Subcutaneous abdominal adipose tissue (tissue), 5 donors: ENCODE data around the gene DYRK2.

ENCODE experiments used
- H3K27ac ChIP-seq: one replicate; pipeline ENCODE4 v1.7.0; 2013; ENCODE audit warnings: low read depth, mild to moderate bottlenecking, inconsistent platforms, low read length, moderate library complexity
- H3K27me3 ChIP-seq, 5 donors: one replicate each; pipeline ENCODE4 v1.7.0; 2013; ENCODE audit warnings: low read length in 5 of 5, inconsistent platforms in 1 of 5; ENCODE audit not compliant: control insufficient read depth in 5 of 5, insufficient read depth in 4 of 5
- H3K36me3 ChIP-seq, 5 donors: one replicate each; pipeline ENCODE4 v1.7.0; 2013; ENCODE audit warnings: low read length in 5 of 5; ENCODE audit not compliant: control insufficient read depth in 5 of 5, insufficient read depth in 5 of 5
- H3K4me1 ChIP-seq, 5 donors: one replicate each; pipeline ENCODE4 v1.7.0; 2013; ENCODE audit warnings: low read length in 5 of 5, mild to moderate bottlenecking in 3 of 5, moderate library complexity in 1 of 5; ENCODE audit not compliant: control insufficient read depth in 5 of 5, insufficient read depth in 5 of 5
- H3K4me3 ChIP-seq, 5 donors: one replicate each; pipeline ENCODE4 v1.7.0; 2013; ENCODE audit warnings: low read length in 5 of 5, low read depth in 1 of 5
- H3K9ac ChIP-seq, 5 donors: one replicate each; pipeline ENCODE4 v1.7.0; 2013; ENCODE audit warnings: low read length in 5 of 5, mild to moderate bottlenecking in 4 of 5, moderate library complexity in 3 of 5
- H3K9me3 ChIP-seq, 5 donors: one replicate each; pipeline ENCODE4 v1.7.0; 2013; ENCODE audit warnings: low read length in 5 of 5; ENCODE audit not compliant: control insufficient read depth in 5 of 5
- donor health status: healthy.
- donor health status: healthy.
- donor health status: healthy.
- donor health status: healthy.
- donor health status: healthy.

Gene DYRK2

DNA sequence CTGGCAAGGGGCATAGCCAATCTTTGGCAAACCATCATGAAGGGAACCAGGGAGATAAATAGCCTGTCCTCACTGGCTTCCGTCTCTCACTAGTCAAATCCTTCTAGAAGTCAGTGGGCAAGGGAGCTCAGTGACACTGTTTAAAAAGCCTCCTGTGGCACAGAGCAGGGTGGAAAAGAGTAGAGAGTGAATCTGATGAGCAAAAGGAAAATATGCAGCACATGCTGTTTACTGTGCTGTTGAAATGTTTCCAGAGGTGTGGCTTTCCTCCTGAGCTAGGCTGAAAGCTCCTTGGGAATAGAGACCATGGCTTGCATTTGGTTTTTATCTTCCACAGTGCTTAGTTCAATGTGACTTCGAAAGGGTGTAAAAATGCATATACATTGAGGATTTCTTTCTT is 7.7 kb upstream of the DYRK2 start:
- Histone ChIP-seq H3K36me3 (no peaks in the 10 kb centered on the region), H3K9me3 (no peaks in the 10 kb centered on the region), H3K4me1 (peaks cover 0 to 3% (median 0%) of the 10 kb centered on the region in 5 donors), H3K4me3 (no peak overlapping the region), H3K27ac (no peak overlapping the region), H3K9ac (no peak overlapping the region), H3K27me3 (no peaks in the 10 kb centered on the region)

DNA sequence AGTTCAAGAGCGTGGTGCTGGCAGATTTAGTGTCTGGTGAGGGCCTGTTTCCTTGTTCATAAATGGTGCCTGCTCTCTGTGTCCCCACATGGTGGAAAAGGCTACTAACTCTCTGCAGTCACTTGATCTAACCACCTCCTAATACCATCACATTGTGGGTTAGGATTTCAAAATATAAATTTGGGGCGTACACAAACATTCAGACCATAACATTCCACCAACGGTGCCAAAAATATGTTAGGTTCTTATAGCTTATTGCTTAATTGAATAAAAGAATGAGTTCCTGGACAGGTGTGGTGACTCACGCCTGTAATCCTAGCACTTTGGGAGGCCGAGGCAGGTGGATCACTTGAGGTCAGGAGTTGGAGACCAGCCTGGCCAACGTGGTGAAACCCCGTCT is 3.4 kb upstream of the DYRK2 start:
- Histone ChIP-seq H3K27ac (no peak overlapping the region), H3K36me3 (no peaks in the 10 kb centered on the region), H3K27me3 (no peaks in the 10 kb centered on the region), H3K9me3 (no peaks in the 10 kb centered on the region), H3K9ac (no peak overlapping the region), H3K4me3 (no peak overlapping the region), H3K4me1 (peaks cover 2 to 18% (median 16%) of the 10 kb centered on the region in 5 donors)

GRCh38 chr12:67645601-67646000 is 2.9 kb upstream of the DYRK2 start:
- no peaks in the 10 kb centered on the region for H3K9me3 ChIP-seq
- H3K36me3 ChIP-seq, result no peaks in the 10 kb centered on the region
- no peak overlapping the region for H3K9ac ChIP-seq
- no peaks in the 10 kb centered on the region for H3K27me3 ChIP-seq
- peaks cover 2 to 22% (median 20%) of the 10 kb centered on the region in 5 donors for H3K4me1 ChIP-seq
- H3K4me3 ChIP-seq, result no peak overlapping the region
- H3K27ac ChIP-seq, result no peak overlapping the region

- Histone ChIP-seq H3K4me3 (no peak overlapping the region), H3K9me3 (no peaks in the 10 kb centered on the region), H3K27me3 (no peaks in the 10 kb centered on the region), H3K36me3 (no peaks in the 10 kb centered on the region), H3K4me1 (peaks cover 2 to 32% (median 26%) of the 10 kb centered on the region in 5 donors), H3K9ac (no peak overlapping the region), H3K27ac (no peak overlapping the region)
Observed at GRCh38 chr12:67646775-67647174, 1.8 kb upstream of the DYRK2 start.

GRCh38 chr12:67647181-67647798 is 1.3 kb upstream of the DYRK2 start:
- peak overlapping the region; percentile 69 for H3K27ac ChIP-seq
- H3K9ac ChIP-seq, result peak overlapping the region in 3 of 5 donors; percentile 63 to 82 (median 77)
- H3K9me3 ChIP-seq, result no peaks in the 10 kb centered on the region
- peaks cover 2 to 32% (median 26%) of the 10 kb centered on the region in 5 donors for H3K4me1 ChIP-seq
- no peaks in the 10 kb centered on the region for H3K27me3 ChIP-seq
- H3K4me3 ChIP-seq, result peak overlapping the region; percentile 77 to 88 (median 84)
- no peaks in the 10 kb centered on the region for H3K36me3 ChIP-seq

- peaks cover 2 to 32% (median 26%) of the 10 kb centered on the region in 5 donors for H3K4me1 ChIP-seq
- peak overlapping the region in 4 of 5 donors; percentile 60 to 82 (median 70) for H3K9ac ChIP-seq
- peak overlapping the region; percentile 77 to 88 (median 84) for H3K4me3 ChIP-seq
Observed at GRCh38 chr12:67647799-67648520, 585 bp upstream of the DYRK2 start.

GRCh38 chr12:67649261-67649569 is 670 bp downstream of the DYRK2 start:
- Histone ChIP-seq H3K27ac (peak overlapping the region; percentile 60), H3K27me3 (no peaks in the 10 kb centered on the region), H3K9me3 (no peaks in the 10 kb centered on the region), H3K4me1 (peaks cover 2 to 38% (median 32%) of the 10 kb centered on the region in 5 donors), H3K4me3 (peak overlapping the region in 4 of 5 donors; percentile 77 to 89 (median 80)), H3K36me3 (no peaks in the 10 kb centered on the region), H3K9ac (peak overlapping the region in 4 of 5 donors; percentile 43 to 81 (median 72))

More at GRCh38 chr12:67647799-67648520, 585 bp upstream of the DYRK2 start:
- Histone ChIP-seq H3K27me3 (no peaks in the 10 kb centered on the region), H3K36me3 (no peaks in the 10 kb centered on the region), H3K27ac (peak overlapping the region; percentile 69), H3K9me3 (no peaks in the 10 kb centered on the region)

DNA sequence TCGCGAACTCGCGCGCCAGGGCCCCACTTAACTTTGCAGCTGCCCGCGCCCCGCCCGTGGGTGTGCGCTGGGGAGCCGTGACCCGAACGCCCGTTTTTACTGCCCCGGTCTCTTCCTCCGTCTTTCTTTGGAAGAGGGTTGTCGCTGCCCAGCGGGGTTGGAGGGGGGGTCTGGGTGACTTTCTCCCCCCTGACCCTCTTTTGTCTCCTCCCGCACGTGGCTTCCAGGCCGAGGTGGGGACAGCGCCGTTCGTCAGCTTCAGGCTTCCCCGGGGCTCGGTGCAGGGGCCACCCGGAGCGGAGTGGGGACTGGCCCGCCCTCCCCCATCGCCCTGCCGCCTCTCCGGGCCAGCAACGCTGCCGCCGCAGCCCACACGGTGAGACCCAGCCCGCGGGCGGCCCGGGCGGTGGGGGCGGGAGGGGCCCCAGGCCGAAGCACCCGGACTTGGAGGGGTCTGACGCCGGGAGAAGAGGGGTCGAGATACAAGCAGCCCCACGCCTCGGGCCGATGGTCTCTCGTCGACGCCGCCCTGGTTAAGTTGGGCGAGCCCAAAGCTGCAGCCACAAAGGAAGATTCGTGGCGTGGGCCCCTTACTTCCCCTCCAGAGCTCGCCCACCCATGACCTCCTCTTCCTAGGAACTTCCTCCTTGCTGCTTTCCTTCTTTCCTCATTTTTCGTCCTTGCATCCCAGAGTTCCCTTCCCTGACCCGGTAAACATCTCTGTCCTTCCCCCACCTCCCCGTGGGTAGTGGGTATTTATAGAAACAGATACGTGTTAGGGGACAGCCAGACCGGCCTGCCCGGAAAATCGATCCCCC is 1.2 kb downstream of the DYRK2 start:
- Histone ChIP-seq H3K4me1 (peaks cover 2 to 38% (median 32%) of the 10 kb centered on the region in 5 donors), H3K36me3 (no peaks in the 10 kb centered on the region), H3K9ac (peak overlapping the region; percentile 9 to 81 (median 72)), H3K27ac (peak overlapping the region; percentile 60), H3K27me3 (no peaks in the 10 kb centered on the region), H3K4me3 (peak overlapping the region; percentile 77 to 89 (median 82)), H3K9me3 (no peaks in the 10 kb centered on the region)

DNA sequence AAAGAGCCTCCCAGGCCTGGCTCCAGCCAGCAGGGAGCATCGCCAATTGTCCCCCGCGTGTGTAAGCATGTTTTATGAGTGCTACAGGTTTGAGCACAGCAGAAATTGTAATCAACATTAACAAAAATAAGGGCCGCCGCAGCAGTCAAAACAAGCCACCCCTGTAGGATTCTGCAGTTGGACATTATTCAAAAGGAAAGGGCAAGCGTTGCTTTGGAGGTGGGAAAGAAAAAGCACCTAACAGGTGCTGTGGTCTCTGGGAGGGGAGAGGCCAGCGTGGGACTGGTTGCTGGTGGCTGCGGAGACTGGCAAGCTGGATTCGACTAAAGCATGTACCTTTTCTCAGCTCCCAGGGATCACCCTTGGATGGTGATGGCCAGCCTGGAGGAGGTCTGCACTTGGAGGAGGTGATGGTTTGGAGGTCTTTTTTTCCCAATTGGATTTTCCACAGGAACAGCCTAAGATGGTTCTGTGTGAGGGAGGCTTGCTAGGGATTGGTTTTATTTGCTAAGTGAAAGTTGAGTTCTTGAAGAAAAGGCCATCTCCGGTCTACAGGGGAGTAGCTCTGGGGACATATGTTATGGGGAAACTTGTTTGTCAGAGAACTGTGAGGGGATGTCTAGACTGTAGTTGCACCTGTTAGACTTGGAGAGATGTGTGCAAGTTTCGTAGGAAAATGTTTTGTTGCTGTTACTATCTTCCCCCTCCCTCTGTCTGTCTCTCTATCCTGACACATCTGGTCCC is 2.0 kb downstream of the DYRK2 start:
- Histone ChIP-seq H3K9me3 (no peaks in the 10 kb centered on the region), H3K36me3 (no peaks in the 10 kb centered on the region), H3K4me3 (peak overlapping the region; percentile 77 to 89 (median 82)), H3K27me3 (no peaks in the 10 kb centered on the region), H3K9ac (peak overlapping the region; percentile 9 to 81 (median 72)), H3K27ac (peak overlapping the region; percentile 60), H3K4me1 (peaks cover 2 to 38% (median 32%) of the 10 kb centered on the region in 5 donors)
